ENCODE measurements around the gene CRABP1. TPM values are rescaled to one million over a fixed set of nuclear protein-coding genes. Genes with fewer than 3 reads are reported as not detected.

The CRABP1 gene
- total RNA-seq, 3 donors from 2014 or later (not counting 1 experiment from before 2014, with no cell fraction given), result not detected

GRCh38 chr15:78334845-78335244 is 5.3 kb upstream of the CRABP1 start:
- intact Hi-C loops (cut with micrococcal nuclease), result no loop called here
- H3K4me1 Mint-ChIP-seq, result no peaks in the 10 kb centered on the region
- H3K9me3 ChIP-seq (ENCODE audit: control insufficient read depth, insufficient read depth, low read length), result no peaks in the 10 kb centered on the region
- peaks cover 12% of the 10 kb centered on the region in 2 donors for H3K27me3 Mint-ChIP-seq (ENCODE audit: low read depth in 2 of 2)
- WGBS (ENCODE audit: insufficient coverage), result 84% methylated on average over 3 of the region's 3 CpGs
- no peak for ATAC-seq
- H3K4me3 ChIP-seq (ENCODE audit: low read length), result no peak overlapping the region
- H3K4me3 Mint-ChIP-seq, result no peak overlapping the region
- H3K27me3 ChIP-seq (ENCODE audit: control insufficient read depth, insufficient read depth, low read length), result peaks cover 7% of the 10 kb centered on the region
- H3K27ac Mint-ChIP-seq, result no peak overlapping the region
- H3K4me1 ChIP-seq (ENCODE audit: control insufficient read depth, insufficient read depth, low read length), result no peaks in the 10 kb centered on the region
- no peaks in the 10 kb centered on the region for H3K36me3 ChIP-seq (ENCODE audit: control insufficient read depth, insufficient read depth, low read length)
- H3K9me3 Mint-ChIP-seq, result no peaks in the 10 kb centered on the region
- no peak for TF ChIP-seq CTCF (IDR thresholded peaks at IDR 0.05)
- no peaks in the 10 kb centered on the region for H3K36me3 Mint-ChIP-seq
- DNase-seq, result no peak
- no peak overlapping the region for H3K27ac ChIP-seq (ENCODE audit: low read length)

GRCh38 chr15:78335985-78336384 is 4.2 kb upstream of the CRABP1 start:
- no peak overlapping the region for H3K4me3 ChIP-seq (ENCODE audit: low read length)
- TF ChIP-seq CTCF (IDR thresholded peaks at IDR 0.05), result no peak
- H3K27ac ChIP-seq (ENCODE audit: low read length), result no peak overlapping the region
- no peaks in the 10 kb centered on the region for H3K36me3 Mint-ChIP-seq
- ATAC-seq (no peak), DNase-seq (no peak)
- intact Hi-C loops (cut with micrococcal nuclease), result no loop called here
- no peaks in the 10 kb centered on the region for H3K9me3 Mint-ChIP-seq
- no peaks in the 10 kb centered on the region for H3K9me3 ChIP-seq (ENCODE audit: control insufficient read depth, insufficient read depth, low read length)
- H3K36me3 ChIP-seq (ENCODE audit: control insufficient read depth, insufficient read depth, low read length), result no peaks in the 10 kb centered on the region
- H3K4me1 Mint-ChIP-seq, result no peaks in the 10 kb centered on the region
- no peak overlapping the region for H3K27ac Mint-ChIP-seq
- 89% methylated on average over 4 of the region's 4 CpGs for WGBS (ENCODE audit: insufficient coverage)
- H3K27me3 Mint-ChIP-seq (ENCODE audit: low read depth in 2 of 2), result peaks cover 12 to 16% of the 10 kb centered on the region in 2 donors
- no peak overlapping the region for H3K4me3 Mint-ChIP-seq
- peaks cover 4% of the 10 kb centered on the region for H3K4me1 ChIP-seq (ENCODE audit: control insufficient read depth, insufficient read depth, low read length)
- H3K27me3 ChIP-seq (ENCODE audit: control insufficient read depth, insufficient read depth, low read length), result peaks cover 11% of the 10 kb centered on the region

- no peak overlapping the region for H3K4me3 ChIP-seq (ENCODE audit: low read length)
- H3K9me3 ChIP-seq (ENCODE audit: control insufficient read depth, insufficient read depth, low read length), result no peaks in the 10 kb centered on the region
- no peak overlapping the region for H3K27ac Mint-ChIP-seq
- H3K27ac ChIP-seq (ENCODE audit: low read length), result no peak overlapping the region
- peaks cover 4% of the 10 kb centered on the region for H3K4me1 ChIP-seq (ENCODE audit: control insufficient read depth, insufficient read depth, low read length)
- H3K9me3 Mint-ChIP-seq, result no peaks in the 10 kb centered on the region
- H3K27me3 Mint-ChIP-seq (ENCODE audit: low read depth in 2 of 2), result peaks cover 19 to 20% of the 10 kb centered on the region in 2 donors
- intact Hi-C loops (cut with micrococcal nuclease), result no loop called here
- no peak for TF ChIP-seq CTCF (IDR thresholded peaks at IDR 0.05)
- H3K4me1 Mint-ChIP-seq, result no peaks in the 10 kb centered on the region
- H3K27me3 ChIP-seq (ENCODE audit: control insufficient read depth, insufficient read depth, low read length), result peaks cover 19% of the 10 kb centered on the region
- 73% methylated on average over 7 of the region's 7 CpGs for WGBS (ENCODE audit: insufficient coverage)
- no peaks in the 10 kb centered on the region for H3K36me3 Mint-ChIP-seq
- H3K36me3 ChIP-seq (ENCODE audit: control insufficient read depth, insufficient read depth, low read length), result no peaks in the 10 kb centered on the region
- no peak overlapping the region for H3K4me3 Mint-ChIP-seq
- no peak for ATAC-seq
- no peak for DNase-seq
These were observed 1.4 kb upstream of the CRABP1 start for GRCh38 chr15:78338781-78339180.

- ATAC-seq (no peak), DNase-seq (no peak)
- H3K27ac ChIP-seq (ENCODE audit: low read length), result no peak overlapping the region
- no peaks in the 10 kb centered on the region for H3K9me3 ChIP-seq (ENCODE audit: control insufficient read depth, insufficient read depth, low read length)
- intact Hi-C loops (cut with micrococcal nuclease), result no loop called here
- H3K27me3 ChIP-seq (ENCODE audit: control insufficient read depth, insufficient read depth, low read length), result peaks cover 19% of the 10 kb centered on the region
- no peak overlapping the region for H3K27ac Mint-ChIP-seq
- 27% methylated on average over 17 of the region's 17 CpGs for WGBS (ENCODE audit: insufficient coverage)
- H3K27me3 Mint-ChIP-seq (ENCODE audit: low read depth in 2 of 2), result peaks cover 19 to 20% of the 10 kb centered on the region in 2 donors
- H3K36me3 Mint-ChIP-seq, result no peaks in the 10 kb centered on the region
- H3K4me3 Mint-ChIP-seq, result no peak overlapping the region
- no peaks in the 10 kb centered on the region for H3K9me3 Mint-ChIP-seq
- no peak for TF ChIP-seq CTCF (IDR thresholded peaks at IDR 0.05)
- peaks cover 4% of the 10 kb centered on the region for H3K4me1 ChIP-seq (ENCODE audit: control insufficient read depth, insufficient read depth, low read length)
- no peaks in the 10 kb centered on the region for H3K36me3 ChIP-seq (ENCODE audit: control insufficient read depth, insufficient read depth, low read length)
- H3K4me1 Mint-ChIP-seq, result no peaks in the 10 kb centered on the region
- H3K4me3 ChIP-seq (ENCODE audit: low read length), result no peak overlapping the region
These were observed 594 bp upstream of the CRABP1 start for GRCh38 chr15:78339559-78339958.
